ENCODE measurements around the gene GAS1. TPM values are rescaled to one million over a fixed set of nuclear protein-coding genes. Genes with fewer than 3 reads are reported as not detected.

Gene GAS1
- total and polyA plus RNA-seq, 2 donors (not counting 1 experiment from before 2014, with no cell fraction given), result 1.6 to 7.4 TPM

- no peaks in the 10 kb centered on the region for H3K9me3 ChIP-seq (ENCODE audit: control insufficient read depth, insufficient read depth, low read depth, low read length)
- H3K36me3 ChIP-seq (ENCODE audit: control insufficient read depth, insufficient read depth, low read length), result no peaks in the 10 kb centered on the region
- no peak overlapping the region for H3K4me3 ChIP-seq (replicated peaks in 1 of 4; ENCODE audit: control extremely low read depth in 1 of 4, insufficient read depth in 1 of 4, low read depth in 3 of 4, low read length in 4 of 4)
- H2AFZ ChIP-seq (ENCODE audit: low read length), result no peak overlapping the region
- no peaks in the 10 kb centered on the region for H3K4me1 ChIP-seq (ENCODE audit: control insufficient read depth, extremely low read depth, insufficient read depth, low read length)
- no peaks in the 10 kb centered on the region for H3K79me2 ChIP-seq (ENCODE audit: control insufficient read depth, insufficient read depth, low read length)
- no peak overlapping the region for H3K4me2 ChIP-seq (ENCODE audit: extremely low read depth, insufficient read depth, low read length)
- DNase-seq (ENCODE audit: low read depth in 2 of 2), result no peak
- no peaks in the 10 kb centered on the region for H4K20me1 ChIP-seq (ENCODE audit: control insufficient read depth, extremely low read depth, insufficient read depth, low read length)
- H3K27ac ChIP-seq (ENCODE audit: insufficient read depth, low read length), result no peak overlapping the region
- TF ChIP-seq, protein P1, sequence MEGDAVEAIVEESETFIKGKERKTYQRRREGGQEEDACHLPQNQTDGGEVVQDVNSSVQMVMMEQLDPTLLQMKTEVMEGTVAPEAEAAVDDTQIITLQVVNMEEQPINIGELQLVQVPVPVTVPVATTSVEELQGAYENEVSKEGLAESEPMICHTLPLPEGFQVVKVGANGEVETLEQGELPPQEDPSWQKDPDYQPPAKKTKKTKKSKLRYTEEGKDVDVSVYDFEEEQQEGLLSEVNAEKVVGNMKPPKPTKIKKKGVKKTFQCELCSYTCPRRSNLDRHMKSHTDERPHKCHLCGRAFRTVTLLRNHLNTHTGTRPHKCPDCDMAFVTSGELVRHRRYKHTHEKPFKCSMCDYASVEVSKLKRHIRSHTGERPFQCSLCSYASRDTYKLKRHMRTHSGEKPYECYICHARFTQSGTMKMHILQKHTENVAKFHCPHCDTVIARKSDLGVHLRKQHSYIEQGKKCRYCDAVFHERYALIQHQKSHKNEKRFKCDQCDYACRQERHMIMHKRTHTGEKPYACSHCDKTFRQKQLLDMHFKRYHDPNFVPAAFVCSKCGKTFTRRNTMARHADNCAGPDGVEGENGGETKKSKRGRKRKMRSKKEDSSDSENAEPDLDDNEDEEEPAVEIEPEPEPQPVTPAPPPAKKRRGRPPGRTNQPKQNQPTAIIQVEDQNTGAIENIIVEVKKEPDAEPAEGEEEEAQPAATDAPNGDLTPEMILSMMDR (conservative IDR thresholded peaks at IDR 0.05 in 1 of 2, IDR thresholded peaks at IDR 0.05 in 1 of 2; ENCODE audit: low read depth in 1 of 2, low read length in 2 of 2), result no peak
- no peak for TF ChIP-seq EZH2 (IDR thresholded peaks at IDR 0.05; ENCODE audit: low read length, missing control alignments)
- no peak overlapping the region for H3K9ac ChIP-seq (ENCODE audit: insufficient read depth, low read length)
- no peaks in the 10 kb centered on the region for H3K27me3 ChIP-seq (ENCODE audit: control insufficient read depth, insufficient read depth, low read length)
Observed at GRCh38 chr9:86962692-86963091, 15.4 kb upstream of the GAS1 start.

- H3K79me2 ChIP-seq (ENCODE audit: control insufficient read depth, insufficient read depth, low read length), result no peaks in the 10 kb centered on the region
- TF ChIP-seq, protein P1 (conservative IDR thresholded peaks at IDR 0.05 in 1 of 2, IDR thresholded peaks at IDR 0.05 in 1 of 2; ENCODE audit: low read depth in 1 of 2, low read length in 2 of 2), result no peak
- no peak for TF ChIP-seq EZH2 (IDR thresholded peaks at IDR 0.05; ENCODE audit: low read length, missing control alignments)
- no peak overlapping the region for H3K4me2 ChIP-seq (ENCODE audit: extremely low read depth, insufficient read depth, low read length)
- no peak overlapping the region for H2AFZ ChIP-seq (ENCODE audit: low read length)
- DNase-seq (ENCODE audit: low read depth in 2 of 2), result no peak
- H4K20me1 ChIP-seq (ENCODE audit: control insufficient read depth, extremely low read depth, insufficient read depth, low read length), result no peaks in the 10 kb centered on the region
- no peaks in the 10 kb centered on the region for H3K4me1 ChIP-seq (ENCODE audit: control insufficient read depth, extremely low read depth, insufficient read depth, low read length)
- H3K9me3 ChIP-seq (ENCODE audit: control insufficient read depth, insufficient read depth, low read depth, low read length), result no peaks in the 10 kb centered on the region
- no peaks in the 10 kb centered on the region for H3K27me3 ChIP-seq (ENCODE audit: control insufficient read depth, insufficient read depth, low read length)
- no peaks in the 10 kb centered on the region for H3K36me3 ChIP-seq (ENCODE audit: control insufficient read depth, insufficient read depth, low read length)
- no peak overlapping the region for H3K9ac ChIP-seq (ENCODE audit: insufficient read depth, low read length)
- H3K4me3 ChIP-seq (replicated peaks in 1 of 4; ENCODE audit: control extremely low read depth in 1 of 4, insufficient read depth in 1 of 4, low read depth in 3 of 4, low read length in 4 of 4), result no peak overlapping the region
- H3K27ac ChIP-seq (ENCODE audit: insufficient read depth, low read length), result no peak overlapping the region
Observed at GRCh38 chr9:86960938-86961337, 13.6 kb upstream of the GAS1 start.

- Histone ChIP-seq H3K9ac (ENCODE audit: insufficient read depth, low read length) (no peak overlapping the region), H2AFZ (ENCODE audit: low read length) (no peak overlapping the region), H4K20me1 (ENCODE audit: control insufficient read depth, extremely low read depth, insufficient read depth, low read length) (no peaks in the 10 kb centered on the region), H3K4me3 (replicated peaks in 1 of 4; ENCODE audit: control extremely low read depth in 1 of 4, insufficient read depth in 1 of 4, low read depth in 3 of 4, low read length in 4 of 4) (no peak overlapping the region), H3K79me2 (ENCODE audit: control insufficient read depth, insufficient read depth, low read length) (no peaks in the 10 kb centered on the region), H3K4me2 (ENCODE audit: extremely low read depth, insufficient read depth, low read length) (no peak overlapping the region), H3K27me3 (ENCODE audit: control insufficient read depth, insufficient read depth, low read length) (no peaks in the 10 kb centered on the region), H3K36me3 (ENCODE audit: control insufficient read depth, insufficient read depth, low read length) (no peaks in the 10 kb centered on the region), H3K9me3 (ENCODE audit: control insufficient read depth, insufficient read depth, low read depth, low read length) (no peaks in the 10 kb centered on the region), H3K27ac (ENCODE audit: insufficient read depth, low read length) (no peak overlapping the region), H3K4me1 (ENCODE audit: control insufficient read depth, extremely low read depth, insufficient read depth, low read length) (no peaks in the 10 kb centered on the region)
- DNase-seq (ENCODE audit: low read depth in 2 of 2), result no peak
- TF ChIP-seq EZH2 (IDR thresholded peaks at IDR 0.05; ENCODE audit: low read length, missing control alignments), result no peak
- TF ChIP-seq, protein P1 (conservative IDR thresholded peaks at IDR 0.05 in 1 of 2, IDR thresholded peaks at IDR 0.05 in 1 of 2; ENCODE audit: low read depth in 1 of 2, low read length in 2 of 2), result no peak
Observed at GRCh38 chr9:86958203-86958602, 10.9 kb upstream of the GAS1 start.

Measured in fibroblast of lung (primary cell).